Measurements from ENCODE around the gene GRK5.

Gene GRK5

GRCh38 chr10:119491966-119492757, 284.8 kb downstream of the GRK5 start:
- Histone ChIP-seq H3K9ac (ENCODE audit: low read length) (no peak overlapping the region), H2AFZ (ENCODE audit: low read depth, low read length) (no peak overlapping the region), H3K9me3 (ENCODE audit: insufficient read depth, low read length) (no peaks in the 10 kb centered on the region), H3K4me1 (ENCODE audit: low read length) (peaks cover 30% of the 10 kb centered on the region), H3K79me2 (ENCODE audit: low read length) (no peaks in the 10 kb centered on the region), H3K4me3 (ENCODE audit: low read length) (no peak overlapping the region), H3K27ac (ENCODE audit: low read length) (no peak overlapping the region), H4K20me1 (ENCODE audit: insufficient read depth, low read length) (no peaks in the 10 kb centered on the region), H3K36me3 (replicated peaks; ENCODE audit: low read depth, low read length) (no peaks in the 10 kb centered on the region), H3K4me2 (ENCODE audit: low read length) (no peak overlapping the region), H3K27me3 (ENCODE audit: low read depth, low read length) (no peaks in the 10 kb centered on the region)
- TF ChIP-seq, protein P1, sequence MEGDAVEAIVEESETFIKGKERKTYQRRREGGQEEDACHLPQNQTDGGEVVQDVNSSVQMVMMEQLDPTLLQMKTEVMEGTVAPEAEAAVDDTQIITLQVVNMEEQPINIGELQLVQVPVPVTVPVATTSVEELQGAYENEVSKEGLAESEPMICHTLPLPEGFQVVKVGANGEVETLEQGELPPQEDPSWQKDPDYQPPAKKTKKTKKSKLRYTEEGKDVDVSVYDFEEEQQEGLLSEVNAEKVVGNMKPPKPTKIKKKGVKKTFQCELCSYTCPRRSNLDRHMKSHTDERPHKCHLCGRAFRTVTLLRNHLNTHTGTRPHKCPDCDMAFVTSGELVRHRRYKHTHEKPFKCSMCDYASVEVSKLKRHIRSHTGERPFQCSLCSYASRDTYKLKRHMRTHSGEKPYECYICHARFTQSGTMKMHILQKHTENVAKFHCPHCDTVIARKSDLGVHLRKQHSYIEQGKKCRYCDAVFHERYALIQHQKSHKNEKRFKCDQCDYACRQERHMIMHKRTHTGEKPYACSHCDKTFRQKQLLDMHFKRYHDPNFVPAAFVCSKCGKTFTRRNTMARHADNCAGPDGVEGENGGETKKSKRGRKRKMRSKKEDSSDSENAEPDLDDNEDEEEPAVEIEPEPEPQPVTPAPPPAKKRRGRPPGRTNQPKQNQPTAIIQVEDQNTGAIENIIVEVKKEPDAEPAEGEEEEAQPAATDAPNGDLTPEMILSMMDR (IDR thresholded peaks at IDR 0.05; ENCODE audit: low read depth, low read length), result no peak
- TF ChIP-seq EZH2phosphoT487 (IDR thresholded peaks at IDR 0.05; ENCODE audit: low read depth), result no peak

GRCh38 chr10:119493155-119493554, 285.8 kb downstream of the GRK5 start:
- peaks cover 35% of the 10 kb centered on the region for H3K4me1 ChIP-seq (ENCODE audit: low read length)
- no peak overlapping the region for H3K9ac ChIP-seq (ENCODE audit: low read length)

GRCh38 chr10:119494236-119495020, 287.1 kb downstream of the GRK5 start:
- Histone ChIP-seq H4K20me1 (ENCODE audit: insufficient read depth, low read length) (no peaks in the 10 kb centered on the region), H3K27me3 (ENCODE audit: low read depth, low read length) (no peaks in the 10 kb centered on the region), H3K9ac (ENCODE audit: low read length) (no peak overlapping the region), H3K4me2 (ENCODE audit: low read length) (no peak overlapping the region), H2AFZ (ENCODE audit: low read depth, low read length) (no peak overlapping the region), H3K27ac (ENCODE audit: low read length) (no peak overlapping the region), H3K9me3 (ENCODE audit: insufficient read depth, low read length) (no peaks in the 10 kb centered on the region), H3K36me3 (replicated peaks; ENCODE audit: low read depth, low read length) (peaks cover 6% of the 10 kb centered on the region), H3K4me1 (ENCODE audit: low read length) (peaks cover 32% of the 10 kb centered on the region), H3K4me3 (ENCODE audit: low read length) (no peak overlapping the region), H3K79me2 (ENCODE audit: low read length) (no peaks in the 10 kb centered on the region)
- TF ChIP-seq, protein P1 (IDR thresholded peaks at IDR 0.05; ENCODE audit: low read depth, low read length), result no peak
- no peak for TF ChIP-seq EZH2phosphoT487 (IDR thresholded peaks at IDR 0.05; ENCODE audit: low read depth)

More at GRCh38 chr10:119493155-119493554, 285.8 kb downstream of the GRK5 start:
- Histone ChIP-seq H3K27ac (ENCODE audit: low read length) (no peak overlapping the region), H2AFZ (ENCODE audit: low read depth, low read length) (no peak overlapping the region), H3K4me3 (ENCODE audit: low read length) (no peak overlapping the region), H3K36me3 (replicated peaks; ENCODE audit: low read depth, low read length) (no peaks in the 10 kb centered on the region), H3K79me2 (ENCODE audit: low read length) (no peaks in the 10 kb centered on the region), H3K4me2 (ENCODE audit: low read length) (no peak overlapping the region), H4K20me1 (ENCODE audit: insufficient read depth, low read length) (no peaks in the 10 kb centered on the region), H3K27me3 (ENCODE audit: low read depth, low read length) (no peaks in the 10 kb centered on the region), H3K9me3 (ENCODE audit: insufficient read depth, low read length) (no peaks in the 10 kb centered on the region)
- TF ChIP-seq EZH2phosphoT487 (IDR thresholded peaks at IDR 0.05; ENCODE audit: low read depth), result no peak
- TF ChIP-seq, protein P1 (IDR thresholded peaks at IDR 0.05; ENCODE audit: low read depth, low read length), result no peak

DNA sequence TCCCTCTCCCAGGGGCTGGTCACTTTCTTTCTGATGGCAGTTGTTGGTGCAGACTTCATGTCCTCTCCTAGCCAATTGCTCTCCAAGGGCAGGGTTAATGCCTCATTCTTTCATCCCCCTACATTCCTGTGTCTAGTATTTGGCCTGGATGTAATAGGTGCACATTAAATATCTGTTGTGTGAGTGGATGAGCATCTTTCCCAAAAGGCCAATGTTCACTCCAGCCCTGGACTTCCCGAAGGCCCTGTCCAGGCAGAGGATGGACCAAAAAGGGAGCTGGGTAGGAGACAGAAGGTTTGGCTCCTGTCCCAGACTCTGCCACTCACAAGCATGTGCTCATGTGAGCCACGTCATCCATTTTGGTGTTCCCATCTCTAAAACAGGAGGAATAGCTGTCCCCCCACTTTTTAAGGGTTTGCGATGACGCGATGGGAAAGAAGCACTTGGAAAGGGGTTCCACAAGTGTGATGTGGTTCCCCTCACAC, 287.7 kb downstream of the GRK5 start:
- no peak overlapping the region for H3K9ac ChIP-seq (ENCODE audit: low read length)
- H3K4me1 ChIP-seq (ENCODE audit: low read length), result peaks cover 29% of the 10 kb centered on the region
- no peak overlapping the region for H3K4me3 ChIP-seq (ENCODE audit: low read length)
- no peak overlapping the region for H3K27ac ChIP-seq (ENCODE audit: low read length)
- no peak overlapping the region for H3K4me2 ChIP-seq (ENCODE audit: low read length)
- no peaks in the 10 kb centered on the region for H3K79me2 ChIP-seq (ENCODE audit: low read length)
- H3K36me3 ChIP-seq (replicated peaks; ENCODE audit: low read depth, low read length), result peaks cover 11% of the 10 kb centered on the region
- H2AFZ ChIP-seq (ENCODE audit: low read depth, low read length), result no peak overlapping the region
- no peaks in the 10 kb centered on the region for H3K9me3 ChIP-seq (ENCODE audit: insufficient read depth, low read length)
- H4K20me1 ChIP-seq (ENCODE audit: insufficient read depth, low read length), result no peaks in the 10 kb centered on the region
- H3K27me3 ChIP-seq (ENCODE audit: low read depth, low read length), result no peaks in the 10 kb centered on the region
- no peak for TF ChIP-seq EZH2phosphoT487 (IDR thresholded peaks at IDR 0.05; ENCODE audit: low read depth)
- TF ChIP-seq, protein P1 (IDR thresholded peaks at IDR 0.05; ENCODE audit: low read depth, low read length), result no peak

Data from OCI-LY3 (cell line).